Neuronal stem cell (in vitro differentiated cells): Measurements from ENCODE around the gene KLRC4.
"Not testable (repeated sequence)": the region's sequence is repeated elsewhere in the genome, so short reads cannot be mapped to it uniquely, and the experiment has no call there.

ENCODE experiments used
- DNase-seq: peaks from one replicate; pipeline ENCODE4 v3.0.0-alpha.2; 2013; ENCODE audit warnings: low spot score
- H2AFZ ChIP-seq: one replicate; pipeline ENCODE4 v1.6.1; 2013; ENCODE audit warnings: mild to moderate bottlenecking, low read length, inconsistent platforms
- H2AK5ac ChIP-seq: 2 replicates; pipeline ENCODE4 v1.6.1; 2013; ENCODE audit warnings: low read depth, mild to moderate bottlenecking, inconsistent platforms, low read length, moderate library complexity, mixed read lengths
- H2BK120ac ChIP-seq: 2 replicates; pipeline ENCODE4 v1.6.1; 2013; ENCODE audit warnings: low read depth, mild to moderate bottlenecking, inconsistent platforms, low read length, moderate library complexity, mixed read lengths
- H2BK12ac ChIP-seq: one replicate; pipeline ENCODE4 v1.6.1; 2013; ENCODE audit warnings: low read length, inconsistent platforms
- H2BK15ac ChIP-seq: 2 replicates; pipeline ENCODE4 v1.6.1; 2013; ENCODE audit warnings: mild to moderate bottlenecking, low read length, inconsistent platforms, mixed read lengths
- H2BK5ac ChIP-seq: one replicate; pipeline ENCODE4 v1.6.1; 2013; ENCODE audit warnings: inconsistent platforms, mild to moderate bottlenecking, low read length, moderate library complexity
- H3K14ac ChIP-seq: one replicate; pipeline ENCODE4 v1.6.1; 2013; ENCODE audit warnings: low read length, inconsistent platforms
- H3K18ac ChIP-seq: 2 replicates; pipeline ENCODE4 v1.6.1; 2013; ENCODE audit warnings: low read length, inconsistent platforms
- H3K23ac ChIP-seq: 2 replicates; pipeline ENCODE4 v1.6.1; 2013; ENCODE audit warnings: low read depth, mild to moderate bottlenecking, mixed read lengths, low read length, inconsistent platforms; ENCODE audit not compliant: poor library complexity
- H3K27ac ChIP-seq: replicated peaks from 3 replicates; pipeline ENCODE4 v1.5.1; 2013; ENCODE audit warnings: low read length, inconsistent platforms
- H3K27me3 ChIP-seq, 3 experiments: 2 replicates each; pipeline ENCODE4 v1.6.1; 2013; ENCODE audit warnings: low read length in 3 of 3, mild to moderate bottlenecking in 2 of 3, inconsistent platforms in 1 of 3, low read depth in 1 of 3, mixed read lengths in 1 of 3, moderate library complexity in 1 of 3; ENCODE audit not compliant: control insufficient read depth in 3 of 3, insufficient read depth in 3 of 3
- H3K36me3 ChIP-seq, 2 donors: replicated peaks in 1 of 2; 2 replicates each; pipeline ENCODE4 v1.6.1; 2013; ENCODE audit warnings: low read length in 2 of 2; ENCODE audit not compliant: control insufficient read depth in 2 of 2, insufficient read depth in 2 of 2
- H3K4ac ChIP-seq: 2 replicates; pipeline ENCODE4 v1.6.1; 2013; ENCODE audit warnings: inconsistent platforms, mild to moderate bottlenecking, low read length, moderate library complexity
- H3K4me1 ChIP-seq, 2 donors: 1 replicate in 1 of 2; 2 replicates in 1 of 2; pipeline ENCODE4 v1.6.1; 2013; ENCODE audit warnings: low read length in 2 of 2, low read depth in 1 of 2; ENCODE audit not compliant: control insufficient read depth in 2 of 2, insufficient read depth in 1 of 2
- H3K4me2 ChIP-seq: one replicate; pipeline ENCODE4 v1.6.1; 2013; ENCODE audit warnings: mild to moderate bottlenecking, low read length, inconsistent platforms; ENCODE audit not compliant: insufficient read depth, poor library complexity, severe bottlenecking
- H3K4me3 ChIP-seq, 2 donors: 2 replicates each; pipeline ENCODE4 v1.5.1; 2013; ENCODE audit warnings: low read length in 2 of 2, mild to moderate bottlenecking in 2 of 2, inconsistent platforms in 1 of 2, moderate library complexity in 1 of 2
- H3K79me1 ChIP-seq: one replicate; pipeline ENCODE4 v1.6.1; 2013; ENCODE audit warnings: low read depth, mild to moderate bottlenecking, inconsistent platforms, low read length, moderate library complexity
- H3K9ac ChIP-seq: one replicate; pipeline ENCODE4 v1.6.1; 2013; ENCODE audit warnings: mild to moderate bottlenecking, low read depth, low read length, inconsistent platforms; ENCODE audit not compliant: poor library complexity
- H3K9me3 ChIP-seq, 2 donors: replicated peaks in 1 of 2; 2 replicates each; pipeline versions ENCODE3 to v1.6.1; 2013; ENCODE audit warnings: low read length in 2 of 2, mild to moderate bottlenecking in 2 of 2, inconsistent platforms in 1 of 2, low read depth in 1 of 2, mixed read lengths in 1 of 2, moderate library complexity in 1 of 2; ENCODE audit not compliant: control insufficient read depth in 2 of 2, insufficient read depth in 1 of 2
- H4K8ac ChIP-seq: one replicate; pipeline ENCODE4 v1.6.1; 2013; ENCODE audit warnings: low read depth, mild to moderate bottlenecking, inconsistent platforms, low read length, moderate library complexity
- H4K91ac ChIP-seq: one replicate; pipeline ENCODE4 v1.6.1; 2013; ENCODE audit warnings: low read length, low read depth, mild to moderate bottlenecking, inconsistent platforms; ENCODE audit not compliant: poor library complexity
- WGBS, 2 donors: extraction: QIAGEN DNeasy Blood & Tissue Kit; methylation state at CpG; one replicate each; pipeline ENCODE4 v1.1.7; 2013; ENCODE audit warnings: missing lambda C conversion rate in 2 of 2, mixed read lengths in 1 of 2; ENCODE audit not compliant: insufficient read length in 2 of 2, insufficient replicate concordance in 1 of 2; ENCODE audit errors: extremely low coverage in 2 of 2; 5-methylcytosine and 5-hydroxymethylcytosine counted together

Gene KLRC4

GRCh38 chr12:10387498-10387897, 22.1 kb downstream of the KLRC4 start:
- H4K91ac ChIP-seq, H3K4me3 ChIP-seq, H2AFZ ChIP-seq, H2BK12ac ChIP-seq, H3K4me2 ChIP-seq, H3K14ac ChIP-seq, H3K23ac ChIP-seq, H2BK120ac ChIP-seq, H2BK5ac ChIP-seq, H3K27ac ChIP-seq, H3K36me3 ChIP-seq, H3K4me1 ChIP-seq, H3K9ac ChIP-seq, H3K4ac ChIP-seq, H3K79me1 ChIP-seq, H3K18ac ChIP-seq, H2BK15ac ChIP-seq, H3K27me3 ChIP-seq, H2AK5ac ChIP-seq, H4K8ac ChIP-seq, DNase-seq, H3K9me3 ChIP-seq: not testable (repeated sequence)
- WGBS, 2 donors: no CpG with 5 or more reads among the region's 6 CpGs

GRCh38 chr12:10386857-10387256, 22.7 kb downstream of the KLRC4 start:
- Histone ChIP-seq H2BK5ac (no peak overlapping the region), H3K4me3 (no peak overlapping the region), H3K4me2 (no peak overlapping the region), H4K91ac (no peak overlapping the region), H3K36me3 (no peaks in the 10 kb centered on the region), H2AK5ac (no peak overlapping the region), H3K4me1 (no peaks in the 10 kb centered on the region), H2BK120ac (no peak overlapping the region), H4K8ac (no peak overlapping the region), H2AFZ (no peak overlapping the region), H3K79me1 (no peaks in the 10 kb centered on the region), H3K9me3 (no peaks in the 10 kb centered on the region), H3K18ac (no peak overlapping the region), H3K27ac (no peak overlapping the region), H2BK15ac (no peak overlapping the region), H3K27me3 (no peaks in the 10 kb centered on the region), H2BK12ac (no peak overlapping the region), H3K23ac (no peak overlapping the region), H3K9ac (no peak overlapping the region), H3K14ac (no peak overlapping the region), H3K4ac (no peak overlapping the region)
- WGBS, 2 donors: no CpG with 5 or more reads among the region's 1 CpG
- no peak for DNase-seq

GRCh38 chr12:10385166-10385613, 24.4 kb downstream of the KLRC4 start:
- H3K9me3 ChIP-seq: no peaks in the 10 kb centered on the region
- WGBS, 2 donors: no CpG with 5 or more reads among the region's 2 CpGs
- H3K14ac ChIP-seq: no peak overlapping the region
- H3K4me2 ChIP-seq: no peak overlapping the region
- H3K79me1 ChIP-seq: no peaks in the 10 kb centered on the region
- no peak overlapping the region for H2BK120ac ChIP-seq
- H2BK5ac ChIP-seq: no peak overlapping the region
- H3K27ac ChIP-seq: no peak overlapping the region
- no peaks in the 10 kb centered on the region for H3K36me3 ChIP-seq
- no peak overlapping the region for H2BK12ac ChIP-seq
- H3K18ac ChIP-seq: no peak overlapping the region
- H3K4me1 ChIP-seq: no peaks in the 10 kb centered on the region
- H2AFZ ChIP-seq: no peak overlapping the region
- H3K23ac ChIP-seq: no peak overlapping the region
- no peak overlapping the region for H3K4ac ChIP-seq
- no peak overlapping the region for H4K91ac ChIP-seq
- no peak overlapping the region for H3K9ac ChIP-seq
- no peak overlapping the region for H2BK15ac ChIP-seq
- DNase-seq: no peak
- no peak overlapping the region for H4K8ac ChIP-seq
- no peaks in the 10 kb centered on the region for H3K27me3 ChIP-seq
- H3K4me3 ChIP-seq: no peak overlapping the region
- no peak overlapping the region for H2AK5ac ChIP-seq

- no peak overlapping the region for H3K27ac ChIP-seq
- DNase-seq: no peak
- no peak overlapping the region for H3K4me2 ChIP-seq
- no peak overlapping the region for H3K14ac ChIP-seq
- no peak overlapping the region for H2BK12ac ChIP-seq
- H3K36me3 ChIP-seq: no peaks in the 10 kb centered on the region
- H3K79me1 ChIP-seq: no peaks in the 10 kb centered on the region
- H3K9me3 ChIP-seq: no peaks in the 10 kb centered on the region
- H2BK5ac ChIP-seq: no peak overlapping the region
- H3K18ac ChIP-seq: no peak overlapping the region
- no peaks in the 10 kb centered on the region for H3K27me3 ChIP-seq
- no peak overlapping the region for H4K91ac ChIP-seq
- H2AFZ ChIP-seq: no peak overlapping the region
- H2BK15ac ChIP-seq: no peak overlapping the region
- H4K8ac ChIP-seq: no peak overlapping the region
- no peaks in the 10 kb centered on the region for H3K4me1 ChIP-seq
- H3K23ac ChIP-seq: no peak overlapping the region
- no peak overlapping the region for H3K4me3 ChIP-seq
- H3K4ac ChIP-seq: no peak overlapping the region
- no CpG with 5 or more reads among the region's 3 CpGs for WGBS, 2 donors
- H3K9ac ChIP-seq: no peak overlapping the region
- no peak overlapping the region for H2BK120ac ChIP-seq
- H2AK5ac ChIP-seq: no peak overlapping the region
Measured at GRCh38 chr12:10384191-10384590, 25.4 kb downstream of the KLRC4 start.
